OCI-LY3 (cell line): ENCODE results near the gene PGAP1.

Experiments
- CTCF ChIP-seq: fragments of 200-600, 300-600 bp; sonication (generic); IDR thresholded peaks from 2 replicates; pipeline ENCODE4 v1.5.1; 2014; ENCODE audit warnings: antibody characterized with exemption, low read length, low read depth
- EZH2phosphoT487 ChIP-seq: fragments of 200-600 bp; shearing (Covaris generic); IDR thresholded peaks from 2 replicates; pipeline ENCODE4 v1.6.1; 2018; ENCODE audit warnings: antibody characterized with exemption, mixed run types, low read depth

GRCh38 chr2:196808083-196808665, 118.3 kb downstream of the PGAP1 start:
- TF ChIP-seq CTCF (peak; percentile 17; the same call in 1 of the 2 replicates), EZH2phosphoT487 (no peak)
